Progenitor cell of endocrine pancreas (in vitro differentiated cells): ENCODE measurements around the gene CRHR1. TPM values are rescaled to one million over a fixed set of nuclear protein-coding genes. Genes with fewer than 3 reads are reported as not detected.

Source experiments
- DNase-seq: peaks from one replicate; pipeline ENCODE4 v3.0.0; 2021; ENCODE audit warnings: low spot score; ENCODE audit not compliant: unreplicated experiment
- H3K27ac Mint-ChIP-seq: 2 replicates; pipeline ENCODE4 v1.8.0; 2021; ENCODE audit warnings: mild to moderate bottlenecking, moderate library complexity, mixed read lengths
- H3K27me3 Mint-ChIP-seq: 2 replicates; pipeline ENCODE4 v1.8.0; 2021; ENCODE audit warnings: mixed read lengths
- H3K36me3 Mint-ChIP-seq: 2 replicates; pipeline ENCODE4 v1.8.0; 2022; ENCODE audit warnings: mixed read lengths; ENCODE audit not compliant: insufficient read depth
- H3K4me1 Mint-ChIP-seq: 2 replicates; pipeline ENCODE4 v1.8.0; 2021; ENCODE audit warnings: low read depth, mixed read lengths
- H3K4me3 Mint-ChIP-seq: 2 replicates; pipeline ENCODE4 v1.8.0; 2021; ENCODE audit warnings: low read depth, mild to moderate bottlenecking, moderate library complexity, mixed read lengths
- H3K9me3 Mint-ChIP-seq: 2 replicates; pipeline ENCODE4 v1.8.0; 2021; ENCODE audit warnings: low read depth, mixed read lengths
- total RNA-seq: library from RNA; stranded (reverse); gene quantifications from 2 replicates; pipeline ENCODE4 v1.2.1, GENCODE V29; 2021
- TF ChIP-seq, protein P1 (sequence below): fragments of 200-600 bp; sonication (generic); IDR thresholded peaks from one replicate; pipeline ENCODE4 v1.5.0; 2021; ENCODE audit warnings: antibody characterized with exemption, mild to moderate bottlenecking; ENCODE audit not compliant: unreplicated experiment

The CRHR1 gene
- total RNA-seq, 1 donor from 2014 or later = not detected

DNA sequence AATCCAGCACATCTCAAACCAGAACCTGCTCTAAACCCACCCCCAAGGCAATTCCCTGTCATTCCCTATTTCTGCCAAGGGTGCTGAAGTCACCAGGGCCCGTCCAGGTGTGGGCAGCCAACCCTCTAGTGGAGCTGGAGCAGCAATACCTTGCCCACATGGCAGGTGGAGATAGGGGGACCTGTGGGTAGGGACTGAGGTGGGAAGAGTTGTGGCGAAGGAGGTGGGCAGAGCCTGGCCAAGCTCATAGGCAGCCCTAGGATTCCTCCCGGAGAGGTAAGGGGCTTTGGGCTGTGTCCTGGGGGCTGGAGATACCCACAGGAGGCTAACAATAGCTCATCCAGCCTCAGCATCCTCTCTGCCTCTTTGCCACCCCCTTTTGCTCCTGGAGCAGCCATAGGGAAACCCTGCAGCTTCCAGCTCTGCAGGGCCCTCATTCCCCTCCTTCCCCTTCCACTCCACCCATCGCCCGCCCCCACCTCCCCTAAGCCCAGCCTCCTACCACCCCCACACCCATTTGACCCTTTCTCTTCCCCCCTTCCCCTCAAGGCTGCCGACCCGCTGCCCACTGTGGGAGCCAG is 30.4 kb upstream of the CRHR1 start:
- no peaks in the 10 kb centered on the region for H3K36me3 Mint-ChIP-seq
- H3K4me3 Mint-ChIP-seq = no peak overlapping the region
- no peaks in the 10 kb centered on the region for H3K4me1 Mint-ChIP-seq
- peaks cover 54% of the 10 kb centered on the region for H3K27me3 Mint-ChIP-seq
- TF ChIP-seq, protein P1, sequence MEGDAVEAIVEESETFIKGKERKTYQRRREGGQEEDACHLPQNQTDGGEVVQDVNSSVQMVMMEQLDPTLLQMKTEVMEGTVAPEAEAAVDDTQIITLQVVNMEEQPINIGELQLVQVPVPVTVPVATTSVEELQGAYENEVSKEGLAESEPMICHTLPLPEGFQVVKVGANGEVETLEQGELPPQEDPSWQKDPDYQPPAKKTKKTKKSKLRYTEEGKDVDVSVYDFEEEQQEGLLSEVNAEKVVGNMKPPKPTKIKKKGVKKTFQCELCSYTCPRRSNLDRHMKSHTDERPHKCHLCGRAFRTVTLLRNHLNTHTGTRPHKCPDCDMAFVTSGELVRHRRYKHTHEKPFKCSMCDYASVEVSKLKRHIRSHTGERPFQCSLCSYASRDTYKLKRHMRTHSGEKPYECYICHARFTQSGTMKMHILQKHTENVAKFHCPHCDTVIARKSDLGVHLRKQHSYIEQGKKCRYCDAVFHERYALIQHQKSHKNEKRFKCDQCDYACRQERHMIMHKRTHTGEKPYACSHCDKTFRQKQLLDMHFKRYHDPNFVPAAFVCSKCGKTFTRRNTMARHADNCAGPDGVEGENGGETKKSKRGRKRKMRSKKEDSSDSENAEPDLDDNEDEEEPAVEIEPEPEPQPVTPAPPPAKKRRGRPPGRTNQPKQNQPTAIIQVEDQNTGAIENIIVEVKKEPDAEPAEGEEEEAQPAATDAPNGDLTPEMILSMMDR = no peak
- no peak overlapping the region for H3K27ac Mint-ChIP-seq
- DNase-seq = no peak
- no peaks in the 10 kb centered on the region for H3K9me3 Mint-ChIP-seq

DNA sequence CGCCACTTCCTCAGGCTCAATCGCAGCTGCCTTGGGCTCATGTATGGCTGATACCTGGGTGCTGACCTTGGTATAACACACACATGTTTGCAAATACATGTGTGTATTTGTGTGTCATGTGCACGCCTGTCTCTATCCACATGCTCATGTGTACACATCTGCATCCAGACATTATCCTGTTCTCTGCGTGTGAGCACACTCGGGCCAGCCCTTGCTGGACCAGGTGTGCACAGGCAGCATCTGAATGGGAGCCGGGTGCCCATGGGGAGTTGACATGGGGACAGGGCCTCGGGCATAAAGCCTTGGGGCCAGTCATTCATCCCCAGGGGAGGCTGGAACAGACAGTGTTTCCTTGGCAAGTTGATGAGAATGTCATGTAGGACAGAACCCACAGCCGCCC is 29.1 kb upstream of the CRHR1 start:
- no peaks in the 10 kb centered on the region for H3K4me1 Mint-ChIP-seq
- H3K9me3 Mint-ChIP-seq = no peaks in the 10 kb centered on the region
- H3K27ac Mint-ChIP-seq = no peak overlapping the region
- DNase-seq = no peak
- H3K36me3 Mint-ChIP-seq = no peaks in the 10 kb centered on the region
- TF ChIP-seq, protein P1 = no peak
- peaks cover 49% of the 10 kb centered on the region for H3K27me3 Mint-ChIP-seq
- no peak overlapping the region for H3K4me3 Mint-ChIP-seq

DNA sequence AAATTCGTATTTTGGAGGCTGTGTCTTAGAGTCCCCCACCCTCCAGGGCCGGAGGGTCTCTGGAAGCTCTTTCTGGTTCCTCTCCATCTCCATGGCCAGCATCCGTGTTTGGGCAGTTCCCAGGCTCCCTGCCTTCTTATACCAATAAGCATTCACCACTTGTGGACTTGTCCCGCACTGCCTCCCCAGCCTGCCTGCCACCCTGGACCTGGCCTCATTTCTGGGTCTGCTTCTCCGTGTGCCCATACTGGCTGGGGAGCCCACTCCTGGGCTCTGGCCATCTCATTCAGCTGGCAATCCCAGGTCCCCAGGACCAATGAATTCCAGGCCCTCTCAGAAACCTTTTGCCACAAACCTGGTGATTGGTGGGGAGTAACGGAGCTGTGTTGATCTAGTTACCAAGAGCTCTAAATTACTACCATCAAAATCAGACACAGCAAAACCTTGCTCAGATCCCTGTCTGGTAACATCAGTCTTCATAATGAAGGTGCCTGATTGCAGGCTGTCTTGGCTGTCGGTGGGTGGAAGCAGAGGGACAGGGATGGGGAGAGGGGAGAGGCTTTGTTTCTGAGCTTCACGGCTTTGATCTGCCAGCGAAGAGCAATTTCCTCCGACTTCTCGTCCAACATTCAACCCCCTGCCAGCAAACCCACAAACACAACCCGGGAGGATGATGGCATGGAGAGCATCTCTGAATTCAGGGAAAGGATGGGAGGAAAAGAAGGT is 27.7 kb upstream of the CRHR1 start:
- no peaks in the 10 kb centered on the region for H3K4me1 Mint-ChIP-seq
- DNase-seq = no peak
- H3K36me3 Mint-ChIP-seq = no peaks in the 10 kb centered on the region
- no peaks in the 10 kb centered on the region for H3K9me3 Mint-ChIP-seq
- H3K27me3 Mint-ChIP-seq = peaks cover 38% of the 10 kb centered on the region
- H3K27ac Mint-ChIP-seq = no peak overlapping the region
- H3K4me3 Mint-ChIP-seq = no peak overlapping the region
- TF ChIP-seq, protein P1 = no peak

DNA sequence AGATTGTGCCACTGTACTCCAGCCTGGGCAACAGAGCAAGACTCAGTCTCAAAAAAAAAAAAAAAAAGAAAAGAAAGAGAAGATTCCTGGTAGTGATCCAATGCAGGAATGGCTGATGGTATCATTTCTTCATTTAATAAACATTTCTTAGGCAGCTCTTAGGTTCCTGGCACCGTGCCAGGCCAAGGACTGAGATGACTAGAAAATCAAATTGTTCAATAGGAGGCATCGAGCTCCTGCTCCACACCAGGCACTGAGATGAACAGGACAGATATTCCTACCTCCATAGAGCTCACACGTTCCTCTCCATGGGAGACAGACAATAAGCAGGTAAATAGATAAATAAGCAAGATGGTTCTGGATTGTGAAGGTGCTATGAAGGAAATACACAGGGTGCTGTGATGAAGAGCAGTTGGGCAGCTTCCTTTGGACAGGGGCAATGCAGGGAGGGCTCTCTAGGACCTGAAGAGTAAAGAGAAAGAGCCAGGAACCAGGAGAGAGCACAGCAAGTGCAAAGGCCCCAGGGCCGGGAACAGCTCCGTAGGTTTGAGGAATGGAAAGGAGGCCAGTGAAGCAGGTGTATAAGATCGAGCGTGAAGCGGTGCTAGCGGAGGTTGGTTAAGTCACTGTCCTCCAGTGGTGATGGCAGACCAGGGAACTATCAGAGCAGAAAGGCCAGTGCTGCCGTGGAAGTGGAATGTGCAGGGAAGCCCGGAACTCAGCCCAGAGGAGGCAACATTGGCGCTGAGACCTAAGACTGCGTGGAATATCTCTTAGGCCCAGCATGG is 26.5 kb upstream of the CRHR1 start:
- TF ChIP-seq, protein P1 = no peak
- no peak for DNase-seq
- Mint-ChIP-seq H3K9me3 (no peaks in the 10 kb centered on the region), H3K4me3 (no peak overlapping the region), H3K27ac (no peak overlapping the region), H3K36me3 (no peaks in the 10 kb centered on the region), H3K27me3 (peaks cover 33% of the 10 kb centered on the region), H3K4me1 (no peaks in the 10 kb centered on the region)

DNA sequence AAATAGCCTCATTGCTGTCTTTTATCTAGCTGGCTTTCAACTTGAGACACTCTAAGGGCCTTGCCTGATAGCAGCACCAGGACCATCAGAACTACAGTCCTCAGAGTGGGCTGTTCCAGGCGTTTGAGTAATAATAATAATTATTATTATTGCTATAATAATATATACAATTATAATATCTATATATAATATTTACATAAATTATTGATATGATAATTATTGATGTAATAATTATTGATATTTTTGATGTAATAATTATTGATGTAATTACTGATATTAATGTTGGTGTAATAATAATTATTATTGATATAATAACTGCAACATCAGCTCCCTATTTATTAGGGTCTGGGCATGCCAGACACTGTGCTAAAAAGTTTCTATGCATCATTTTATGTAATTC is 25.6 kb upstream of the CRHR1 start:
- Mint-ChIP-seq H3K9me3 (no peaks in the 10 kb centered on the region), H3K4me3 (no peak overlapping the region), H3K4me1 (peaks cover 2% of the 10 kb centered on the region), H3K27ac (no peak overlapping the region), H3K27me3 (peaks cover 36% of the 10 kb centered on the region), H3K36me3 (no peaks in the 10 kb centered on the region)
- TF ChIP-seq, protein P1 = no peak
- DNase-seq = no peak
